Measurements from ENCODE around the gene KRT36.

DNA sequence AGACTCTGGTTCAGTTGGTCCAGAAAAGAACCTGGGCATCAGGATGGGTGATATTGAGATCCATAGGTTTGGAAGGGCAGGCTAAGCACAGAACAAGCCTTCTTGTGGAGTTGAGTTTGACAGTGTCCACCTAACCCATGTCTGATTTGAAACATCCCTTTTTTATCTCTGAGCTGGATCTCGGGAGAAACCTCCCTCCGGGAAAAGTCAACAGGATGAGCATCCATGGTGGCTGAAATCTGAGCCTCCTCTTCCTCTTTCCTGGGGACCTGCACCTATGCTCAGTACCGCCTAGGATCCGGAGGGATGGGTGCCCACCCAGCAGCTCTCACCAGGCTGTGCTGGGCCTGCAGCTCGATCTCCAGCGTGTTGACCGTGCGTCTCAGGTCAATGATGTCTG lies 26.0 kb downstream of the KRT36 start:
- TF ChIP-seq, protein P1, sequence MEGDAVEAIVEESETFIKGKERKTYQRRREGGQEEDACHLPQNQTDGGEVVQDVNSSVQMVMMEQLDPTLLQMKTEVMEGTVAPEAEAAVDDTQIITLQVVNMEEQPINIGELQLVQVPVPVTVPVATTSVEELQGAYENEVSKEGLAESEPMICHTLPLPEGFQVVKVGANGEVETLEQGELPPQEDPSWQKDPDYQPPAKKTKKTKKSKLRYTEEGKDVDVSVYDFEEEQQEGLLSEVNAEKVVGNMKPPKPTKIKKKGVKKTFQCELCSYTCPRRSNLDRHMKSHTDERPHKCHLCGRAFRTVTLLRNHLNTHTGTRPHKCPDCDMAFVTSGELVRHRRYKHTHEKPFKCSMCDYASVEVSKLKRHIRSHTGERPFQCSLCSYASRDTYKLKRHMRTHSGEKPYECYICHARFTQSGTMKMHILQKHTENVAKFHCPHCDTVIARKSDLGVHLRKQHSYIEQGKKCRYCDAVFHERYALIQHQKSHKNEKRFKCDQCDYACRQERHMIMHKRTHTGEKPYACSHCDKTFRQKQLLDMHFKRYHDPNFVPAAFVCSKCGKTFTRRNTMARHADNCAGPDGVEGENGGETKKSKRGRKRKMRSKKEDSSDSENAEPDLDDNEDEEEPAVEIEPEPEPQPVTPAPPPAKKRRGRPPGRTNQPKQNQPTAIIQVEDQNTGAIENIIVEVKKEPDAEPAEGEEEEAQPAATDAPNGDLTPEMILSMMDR (IDR thresholded peaks at IDR 0.05), result no peak
- no peak for TF ChIP-seq POLR2A (IDR thresholded peaks at IDR 0.05)
